AG20443 (cell line): ENCODE results near the gene CDK3.

Experiments used
- DNase-seq: peaks from one replicate; pipeline ENCODE4 v3.0.0; 2012; ENCODE audit warnings: low spot score, mixed read lengths

Gene CDK3

GRCh38 chr17:75991396-75991795 lies 9.3 kb upstream of the CDK3 start:
- no peak for DNase-seq

GRCh38 chr17:75994802-75995370 lies 5.8 kb upstream of the CDK3 start:
- no peak for DNase-seq

DNA sequence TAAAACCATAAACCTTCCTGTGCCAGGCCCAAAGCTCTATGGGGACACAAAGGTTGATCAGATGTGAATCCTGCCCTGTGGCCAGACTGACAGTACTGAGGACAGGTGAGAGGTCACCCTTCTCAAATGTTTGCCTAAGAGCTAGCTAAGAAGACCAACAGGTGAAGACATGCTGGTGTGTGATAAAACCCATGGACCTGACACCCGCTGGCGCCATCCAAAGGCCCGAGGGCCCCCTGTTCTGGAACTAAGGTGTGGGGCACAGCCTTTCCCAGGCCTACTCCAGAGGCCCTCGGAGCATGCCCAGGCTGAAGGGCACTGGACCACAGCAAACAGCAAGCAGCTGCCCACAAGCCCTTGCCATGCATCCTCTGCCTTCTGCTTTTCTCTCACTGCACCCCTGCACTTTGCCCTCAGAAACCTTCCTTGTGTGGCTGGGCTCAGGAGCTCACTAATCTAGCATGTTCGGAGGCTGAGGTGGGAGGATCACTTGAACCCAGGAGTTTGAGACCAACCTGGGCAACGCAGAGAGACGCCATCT lies 5.2 kb upstream of the CDK3 start:
- no peak for DNase-seq

- DNase-seq = peak; percentile 76
These were observed 3.7 kb upstream of the CDK3 start for GRCh38 chr17:75996665-75997590.

DNA sequence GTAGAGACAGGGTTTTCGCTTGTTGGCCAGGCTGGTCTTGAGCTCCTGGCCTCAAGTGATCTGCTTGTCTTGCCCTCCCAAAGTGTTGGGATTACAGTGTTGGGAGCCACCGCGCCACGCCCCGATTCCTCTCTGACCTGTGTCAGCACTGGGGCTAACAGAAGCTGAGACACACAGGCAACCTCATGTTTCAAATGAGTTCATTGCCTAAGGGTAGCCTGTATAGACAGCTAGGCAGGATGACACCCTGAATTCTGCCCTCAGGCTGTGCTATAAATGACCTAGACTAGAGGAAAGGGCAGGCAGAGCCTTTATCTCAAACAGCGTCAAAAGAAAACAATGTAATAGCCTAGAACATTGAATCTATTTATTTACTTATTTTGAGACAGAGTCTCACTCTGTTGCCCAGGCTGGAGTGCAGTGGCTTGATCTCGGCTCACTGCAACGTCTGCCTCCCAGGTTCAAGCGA lies 2.3 kb upstream of the CDK3 start:
- no peak for DNase-seq

DNA sequence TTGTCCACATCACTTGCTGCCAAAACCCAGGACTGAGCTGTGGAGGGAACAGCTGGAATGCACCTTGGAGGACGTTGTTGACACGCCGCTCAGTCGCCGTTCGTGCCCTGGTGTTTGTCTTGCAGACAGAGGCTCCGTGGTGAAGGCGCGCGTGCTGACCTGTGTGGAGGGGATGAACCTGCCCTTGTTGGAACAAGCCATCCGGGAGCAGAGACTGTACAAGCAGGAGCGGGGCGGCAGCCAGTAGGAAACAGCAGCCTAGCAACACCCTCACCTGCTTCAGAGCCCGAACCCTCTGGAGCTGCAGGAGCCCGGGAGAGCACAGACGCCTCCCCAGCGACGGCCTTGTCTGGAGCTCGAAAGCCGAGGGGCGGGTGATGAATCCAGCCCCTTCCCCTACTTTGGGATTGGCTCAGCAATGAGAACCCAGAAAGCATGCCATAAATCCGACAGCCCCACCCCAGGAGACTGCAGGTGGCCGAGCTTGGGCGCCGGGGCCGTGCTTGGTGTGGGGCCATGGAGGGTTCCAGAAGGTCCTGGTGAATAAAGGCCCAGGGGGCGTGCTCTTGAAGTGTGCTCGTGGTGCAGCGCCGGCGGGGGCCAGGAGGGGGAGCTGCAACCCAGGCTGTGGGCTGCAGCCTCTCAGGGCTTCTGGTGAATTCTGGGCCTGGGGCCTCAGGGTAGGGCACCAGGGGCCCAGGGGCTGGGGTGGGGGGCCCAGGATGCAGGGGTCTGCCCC lies 470 bp upstream of the CDK3 start:
- peak; percentile 81 for DNase-seq

DNA sequence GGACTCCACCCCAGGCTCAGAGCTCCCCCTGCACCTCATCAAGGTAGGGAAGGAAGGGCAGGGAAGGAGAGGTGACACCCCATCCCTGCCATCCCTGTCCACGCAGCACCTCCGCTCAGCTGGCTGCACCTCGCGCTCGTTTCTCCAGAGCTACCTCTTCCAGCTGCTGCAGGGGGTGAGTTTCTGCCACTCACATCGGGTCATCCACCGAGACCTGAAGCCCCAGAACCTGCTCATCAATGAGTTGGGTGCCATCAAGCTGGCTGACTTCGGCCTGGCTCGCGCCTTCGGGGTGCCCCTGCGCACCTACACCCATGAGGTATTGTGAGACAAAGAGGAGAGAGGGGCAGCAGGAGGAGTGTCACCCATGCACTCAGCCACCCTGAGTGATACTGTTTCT lies 1.4 kb downstream of the CDK3 start:
- DNase-seq = no peak

DNA sequence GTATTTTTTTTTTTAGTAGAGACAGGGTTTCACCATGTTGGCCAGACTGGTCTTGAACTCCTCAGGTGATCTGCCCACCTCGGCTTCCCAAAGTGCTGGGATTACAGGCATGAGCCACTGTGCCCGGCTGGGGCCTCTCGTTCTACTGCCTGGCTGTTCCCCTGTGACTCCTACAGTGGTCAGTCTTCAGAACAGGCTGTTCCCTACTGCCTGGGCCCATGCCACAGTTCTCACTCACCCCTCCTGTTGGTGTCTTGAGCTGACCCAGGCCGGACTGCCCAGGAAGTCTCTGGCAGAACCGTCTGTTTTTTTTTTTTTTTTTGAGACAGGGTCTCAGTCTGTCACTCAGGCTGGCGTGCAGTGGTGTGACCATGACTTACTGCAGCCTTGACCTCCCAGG lies 3.3 kb downstream of the CDK3 start:
- no peak for DNase-seq

DNA sequence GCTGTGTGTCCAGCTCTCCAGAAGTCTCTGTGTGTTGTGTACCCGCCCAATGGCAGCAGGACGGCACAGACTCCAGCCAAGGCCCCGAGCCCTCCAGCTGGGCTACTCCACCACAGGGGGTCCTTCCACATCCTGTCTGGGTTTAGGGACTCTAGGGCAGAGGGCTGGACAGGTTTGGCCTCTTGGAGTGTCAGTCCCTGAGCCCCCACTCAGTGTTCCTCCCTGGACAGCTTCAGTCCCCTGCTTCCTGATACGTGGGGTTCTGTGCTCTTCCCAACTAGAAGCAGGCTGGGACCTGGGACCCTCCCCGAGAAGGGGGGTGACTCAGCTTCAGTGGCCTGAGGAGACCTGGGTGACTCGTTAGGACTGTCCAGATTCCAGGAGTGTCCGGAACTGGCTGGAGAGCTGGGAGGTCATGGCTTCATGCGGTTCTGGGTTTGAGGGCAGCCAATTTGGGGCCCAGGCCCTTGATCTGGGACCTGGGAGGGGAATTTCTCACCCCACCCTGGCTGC lies 4.2 kb downstream of the CDK3 start:
- DNase-seq = no peak

GRCh38 chr17:76005263-76006149 lies 4.9 kb downstream of the CDK3 start:
- DNase-seq = peak; percentile 84

DNA sequence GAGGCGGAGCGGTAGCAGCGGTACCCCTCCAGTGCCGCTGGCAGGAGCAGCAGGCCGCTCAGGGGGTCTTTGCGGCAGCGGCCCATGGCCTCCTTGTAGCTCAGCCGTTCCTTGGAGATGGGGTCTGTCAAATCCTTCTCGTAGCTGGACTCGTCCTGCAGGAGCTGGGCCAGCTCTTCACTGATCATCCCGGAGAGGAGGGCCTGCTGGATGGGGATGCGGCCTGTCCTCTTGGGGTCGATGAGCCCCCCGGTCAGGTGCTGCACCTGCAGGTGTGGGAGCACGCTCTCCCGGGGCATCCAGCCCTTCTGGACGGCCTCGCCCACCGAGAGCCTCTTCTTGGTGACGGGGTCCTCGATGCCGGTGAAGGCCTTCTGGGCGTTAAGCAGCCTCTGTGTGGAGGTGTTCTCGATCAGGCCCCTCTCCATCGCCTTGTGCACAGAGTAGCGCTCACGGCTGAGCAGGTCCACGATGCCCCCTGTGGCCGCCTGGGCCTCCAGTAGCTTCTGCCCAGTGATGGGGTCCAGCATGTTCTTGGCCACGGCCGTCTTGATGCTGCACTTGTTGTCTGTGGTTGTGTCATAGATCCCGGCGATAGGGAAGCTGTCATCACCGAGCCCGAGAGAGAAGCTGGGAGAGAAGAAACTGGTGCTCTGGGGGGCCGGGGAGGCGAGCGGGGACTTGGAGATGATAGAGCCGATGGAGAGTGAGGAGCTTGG lies 6.6 kb downstream of the CDK3 start:
- no peak for DNase-seq

DNA sequence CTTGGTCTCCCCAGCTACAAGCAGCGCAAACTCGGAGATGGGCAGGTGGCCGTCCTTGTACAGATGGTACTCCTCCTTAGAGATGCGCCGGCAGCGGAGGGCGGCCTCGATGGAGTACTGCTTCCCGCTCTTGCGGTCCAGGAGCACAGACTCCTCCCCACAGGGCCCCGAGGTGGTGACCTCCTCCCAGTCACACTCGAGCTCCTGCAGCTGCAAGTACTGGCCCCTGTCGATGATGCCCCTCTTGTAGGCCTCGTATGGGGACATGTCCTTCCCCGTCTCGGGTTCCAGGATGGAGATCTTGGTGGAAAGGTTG lies 7.2 kb downstream of the CDK3 start:
- DNase-seq = no peak

DNA sequence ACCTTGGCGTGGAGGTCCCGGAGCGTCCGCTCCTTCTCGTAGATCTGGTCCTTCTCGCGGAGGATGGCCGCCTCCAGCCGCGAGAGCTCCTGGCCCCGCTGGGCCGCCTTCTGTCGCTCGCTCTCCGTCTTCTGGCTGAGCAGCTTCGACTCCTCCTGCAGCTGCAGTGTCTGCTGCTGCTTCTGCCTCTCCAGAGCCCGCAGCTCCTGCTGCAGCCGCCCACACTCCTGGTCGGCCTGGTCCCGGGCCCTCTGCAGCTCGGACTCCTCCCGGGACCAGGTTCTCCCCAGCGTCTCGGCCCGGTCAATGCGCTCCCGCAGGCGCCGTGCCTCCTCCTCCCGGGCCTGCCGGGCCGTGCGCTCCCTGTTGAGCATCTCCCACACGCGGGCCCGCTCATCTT lies 7.6 kb downstream of the CDK3 start:
- DNase-seq = no peak

GRCh38 chr17:76008630-76009425 lies 8.2 kb downstream of the CDK3 start:
- DNase-seq = no peak

DNA sequence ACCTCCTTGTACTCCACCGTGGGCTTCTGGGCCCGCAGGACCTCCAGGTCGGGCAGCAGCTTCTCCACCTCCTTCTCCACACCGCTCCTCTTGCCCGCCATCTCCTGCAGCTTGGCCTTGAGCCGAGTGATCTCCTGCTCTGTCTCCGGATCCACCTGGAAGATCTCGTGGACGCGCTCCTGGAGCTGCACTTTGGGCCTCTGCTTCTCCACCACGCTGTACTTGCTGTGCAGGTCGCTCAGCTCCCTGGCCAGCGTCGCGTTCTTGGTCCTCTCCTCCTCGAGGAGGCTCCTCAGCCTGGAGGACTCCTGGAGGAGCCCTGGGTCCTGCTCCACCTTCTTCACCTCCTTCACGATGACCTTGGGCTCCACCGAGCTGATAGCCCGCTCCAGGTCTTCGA lies 8.8 kb downstream of the CDK3 start:
- no peak for DNase-seq

DNA sequence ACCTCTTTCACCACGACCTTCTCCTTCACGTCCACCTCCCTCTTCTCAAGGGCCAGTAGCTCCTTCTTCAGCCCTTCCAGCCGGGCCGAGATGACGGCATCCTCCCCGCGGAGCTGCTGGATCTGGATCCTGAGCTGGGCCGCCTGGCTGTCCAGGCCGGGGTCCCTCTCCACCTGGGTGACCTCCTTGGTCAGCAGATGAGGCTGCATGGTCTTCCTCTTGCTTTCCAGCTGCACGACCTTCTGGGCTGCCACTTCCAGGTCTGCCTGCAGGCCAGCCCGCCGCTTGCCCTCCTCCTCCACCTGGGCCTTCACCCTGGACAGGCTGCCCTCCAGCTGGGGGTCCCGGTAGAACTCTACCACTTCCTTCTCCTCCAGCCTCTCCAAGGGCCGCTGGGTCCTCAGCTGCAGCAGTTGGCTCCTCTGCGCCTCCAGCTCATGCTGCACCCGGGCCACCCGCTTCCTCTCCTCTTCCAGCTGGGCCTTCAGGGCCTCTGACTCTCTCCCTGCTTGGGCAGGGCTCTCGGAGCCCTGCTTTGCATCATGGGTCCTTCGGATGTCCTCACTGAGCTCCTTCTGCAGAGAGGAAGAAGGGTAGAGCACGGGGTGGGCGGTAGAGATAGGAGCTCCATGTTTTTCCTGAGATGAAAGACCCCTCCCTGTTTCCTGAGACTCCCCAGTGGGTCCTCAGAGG lies 9.5 kb downstream of the CDK3 start:
- no peak for DNase-seq

DNA sequence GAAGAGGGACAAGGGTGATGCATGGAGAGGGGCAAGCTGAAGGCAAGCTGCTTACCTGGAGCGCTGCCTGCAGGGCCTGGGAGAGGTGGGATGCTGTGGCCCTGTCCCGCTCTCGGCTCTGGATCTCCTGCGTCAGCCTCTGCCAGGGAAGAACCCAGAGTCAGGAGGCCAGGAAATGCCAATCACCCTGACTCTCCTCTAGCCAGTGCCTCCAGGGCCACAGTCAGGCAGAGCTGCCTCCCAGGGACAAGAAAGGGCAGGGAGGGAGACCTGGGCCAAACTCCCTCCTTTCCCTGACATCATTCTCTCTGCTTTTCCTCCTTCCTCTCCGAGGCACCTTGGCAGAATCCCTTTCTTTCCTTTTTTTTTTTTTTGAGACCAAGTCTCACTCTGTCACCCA lies 11.3 kb downstream of the CDK3 start:
- no peak for DNase-seq

GRCh38 chr17:76013377-76013932 lies 12.8 kb downstream of the CDK3 start:
- no peak for DNase-seq
